NCI-H446 (cell line): ENCODE results near the gene VMP1.

Experiments used
- DNase-seq, 2 experiments: peaks; one replicate each; lab custom pipeline; 2025; lab: John Stamatoyannopoulos, UW

VMP1 gene

DNA sequence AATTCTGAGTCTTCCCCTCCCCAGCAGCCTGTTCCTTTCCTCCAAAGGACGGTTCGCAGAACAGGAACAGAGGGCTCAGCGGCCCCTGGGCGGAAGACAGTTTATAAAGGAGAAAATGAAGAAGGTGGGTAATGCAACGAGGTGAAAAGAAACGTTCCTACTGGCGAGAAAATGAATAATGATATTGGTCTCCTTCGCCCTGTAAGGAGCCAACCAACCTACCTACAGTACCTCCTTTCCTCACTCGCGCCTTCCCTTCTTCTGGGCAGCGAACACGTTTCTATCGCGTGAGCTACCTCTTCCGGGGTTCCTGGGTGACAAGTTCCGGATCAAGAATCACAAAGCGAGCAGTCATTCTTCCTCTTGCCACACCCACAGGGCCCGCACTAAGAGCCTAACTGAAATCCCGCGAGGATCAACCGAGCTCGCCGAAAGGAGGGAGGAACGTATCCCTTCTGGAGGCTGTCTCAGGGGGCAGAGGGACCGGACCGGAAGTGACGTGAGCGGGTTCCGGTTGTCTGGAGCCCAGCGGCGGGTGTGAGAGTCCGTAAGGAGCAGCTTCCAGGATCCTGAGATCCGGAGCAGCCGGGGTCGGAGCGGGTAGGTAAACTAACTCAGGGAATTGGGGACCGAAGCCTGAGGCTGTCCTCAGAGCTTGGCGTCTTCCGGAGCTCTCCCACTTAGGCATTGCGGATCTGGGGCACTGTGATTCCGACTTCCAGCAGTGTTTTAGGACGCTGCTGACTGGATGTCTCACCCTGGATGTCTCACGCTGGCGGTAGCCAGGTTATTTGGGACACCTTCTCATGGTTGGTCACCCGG lies at the start of gene VMP1, which contains the start of gene PTRH2:
TSS of gene VMP1 (plus strand) at position 506 of the 822 bp plus-strand sequence. CDS start 23,793 bp downstream, outside the sequence.
TSS of gene PTRH2 (minus strand) at position 282 of the 822 bp plus-strand sequence. CDS start 9,452 bp downstream, outside the sequence.
- peak; percentile 98 to 99 for DNase-seq

DNA sequence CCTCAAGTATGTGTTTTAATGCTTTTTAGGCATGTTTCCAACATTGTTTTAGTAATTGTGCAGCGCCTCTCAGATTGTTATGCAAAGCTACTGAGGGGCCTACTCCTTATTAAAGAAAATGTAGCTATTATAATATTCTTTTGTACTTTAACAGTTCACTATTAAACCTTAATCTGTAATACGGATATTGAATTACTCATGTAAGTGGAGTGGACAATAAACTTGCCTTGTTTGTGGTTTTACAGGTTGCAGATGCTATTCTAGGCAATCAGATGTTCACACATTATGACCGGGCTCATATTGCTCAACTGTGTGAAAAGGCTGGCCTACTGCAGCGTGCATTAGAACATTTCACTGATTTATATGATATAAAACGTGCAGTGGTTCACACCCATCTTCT lies 41.2 kb upstream of the VMP1 start:
- no peak for DNase-seq

DNA sequence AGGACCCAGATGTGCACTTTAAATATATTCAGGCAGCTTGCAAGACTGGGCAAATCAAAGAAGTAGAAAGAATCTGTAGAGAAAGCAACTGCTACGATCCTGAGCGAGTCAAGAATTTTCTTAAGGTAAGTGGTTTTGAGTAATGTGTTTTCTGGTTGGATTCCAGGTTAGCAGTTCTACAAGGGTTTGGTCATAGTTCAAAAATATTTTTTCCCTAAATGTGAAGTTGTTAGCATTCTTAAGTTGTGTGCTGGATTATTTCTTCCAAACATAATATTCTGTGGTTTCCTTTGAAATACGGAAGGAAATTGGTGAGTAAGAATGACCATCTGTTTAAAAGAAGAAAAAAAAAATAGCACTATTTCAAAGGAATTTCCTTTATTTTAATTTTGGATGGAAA lies 38.6 kb upstream of the VMP1 start:
- DNase-seq, result no peak

DNA sequence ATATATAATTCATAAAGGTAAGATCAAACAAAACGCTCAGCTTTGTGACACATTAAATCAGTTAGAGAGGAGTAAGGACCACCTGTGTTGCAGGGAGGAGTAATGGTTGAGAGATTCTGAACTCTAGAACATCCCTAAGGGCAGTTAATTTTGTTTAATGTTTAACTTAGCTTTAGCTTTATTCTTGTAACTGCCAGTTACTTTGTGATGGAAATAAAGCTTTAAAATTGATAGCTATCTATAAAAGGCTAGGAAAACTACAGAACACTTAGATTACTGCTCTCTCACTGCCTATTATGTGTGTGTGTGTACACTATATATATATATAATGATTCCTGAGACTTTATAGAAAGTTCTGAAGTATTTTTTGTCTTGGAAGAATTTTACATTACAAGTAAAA lies 38.0 kb upstream of the VMP1 start:
- DNase-seq, result no peak

DNA sequence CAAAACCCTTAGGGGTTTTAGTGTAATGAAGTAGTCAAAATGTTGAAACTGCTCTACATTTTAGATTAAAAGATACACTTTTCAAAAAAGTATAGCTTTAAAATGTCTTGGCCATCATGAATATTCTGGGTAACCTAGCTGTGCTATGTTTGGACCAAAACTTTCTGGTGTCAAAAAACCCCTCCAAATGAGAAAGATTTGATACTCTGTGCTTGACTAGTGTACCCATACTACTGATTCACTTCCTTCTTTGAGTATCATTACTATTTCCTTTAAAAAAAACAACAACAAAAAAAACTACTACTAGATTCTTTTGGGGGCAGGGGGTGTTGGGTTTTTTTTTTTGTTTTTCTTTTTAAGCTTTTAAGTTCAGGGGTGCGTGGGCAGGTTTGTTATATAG lies 37.5 kb upstream of the VMP1 start:
- no peak for DNase-seq

DNA sequence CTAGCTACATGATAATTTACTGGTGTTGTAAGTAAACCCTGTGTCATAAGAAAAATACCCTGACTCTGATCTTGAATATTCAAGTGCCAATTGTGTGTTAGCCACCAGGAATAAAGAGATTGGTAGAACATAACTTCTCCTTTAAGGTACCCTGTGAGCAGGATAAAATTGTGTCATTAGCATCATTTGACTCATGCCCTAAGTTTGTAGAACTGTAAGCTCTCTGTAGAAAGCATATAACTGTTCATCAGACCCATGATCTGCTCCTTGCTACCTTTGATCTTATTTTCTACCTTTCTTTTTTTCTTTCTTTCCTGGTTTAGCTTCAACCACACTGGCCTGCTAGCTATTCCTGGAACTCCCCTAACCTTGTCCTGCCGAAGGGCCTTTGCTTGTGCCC lies 36.1 kb upstream of the VMP1 start:
- DNase-seq, result no peak

DNA sequence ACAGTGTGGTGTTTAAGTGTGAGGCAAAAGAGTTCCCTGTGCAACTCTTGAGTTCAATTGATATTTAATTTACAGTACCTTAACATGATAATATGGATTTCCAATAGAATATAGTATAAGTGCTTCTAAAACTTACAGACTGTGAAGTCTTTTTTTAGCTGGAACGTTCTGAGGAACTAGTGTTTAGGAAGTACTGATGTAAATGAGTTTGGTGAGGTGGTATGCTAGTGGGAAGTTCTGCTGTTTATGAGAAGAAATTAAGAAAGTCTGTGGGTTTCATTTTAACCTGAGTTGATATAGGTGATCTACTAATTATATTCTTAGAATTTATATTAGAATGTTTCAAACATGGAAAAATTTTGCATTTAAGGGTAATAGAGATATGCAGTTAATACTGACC lies 32.2 kb upstream of the VMP1 start:
- DNase-seq, result no peak

DNA sequence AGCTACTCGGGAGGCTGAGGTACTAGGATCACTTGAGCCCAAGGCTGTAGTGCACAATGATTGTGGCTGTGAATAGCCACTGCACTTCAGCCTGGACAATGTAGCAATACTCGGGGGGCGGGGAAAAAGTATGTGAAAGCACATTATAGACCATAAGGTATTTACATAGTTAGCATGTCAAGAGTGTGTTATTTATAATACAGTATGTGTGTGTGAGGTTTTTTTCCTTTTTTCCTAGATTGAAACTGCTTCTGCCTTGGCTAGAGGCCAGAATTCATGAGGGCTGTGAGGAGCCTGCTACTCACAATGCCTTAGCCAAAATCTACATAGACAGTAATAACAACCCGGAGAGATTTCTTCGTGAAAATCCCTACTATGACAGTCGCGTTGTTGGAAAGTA lies 30.7 kb upstream of the VMP1 start:
- DNase-seq, result no peak

DNA sequence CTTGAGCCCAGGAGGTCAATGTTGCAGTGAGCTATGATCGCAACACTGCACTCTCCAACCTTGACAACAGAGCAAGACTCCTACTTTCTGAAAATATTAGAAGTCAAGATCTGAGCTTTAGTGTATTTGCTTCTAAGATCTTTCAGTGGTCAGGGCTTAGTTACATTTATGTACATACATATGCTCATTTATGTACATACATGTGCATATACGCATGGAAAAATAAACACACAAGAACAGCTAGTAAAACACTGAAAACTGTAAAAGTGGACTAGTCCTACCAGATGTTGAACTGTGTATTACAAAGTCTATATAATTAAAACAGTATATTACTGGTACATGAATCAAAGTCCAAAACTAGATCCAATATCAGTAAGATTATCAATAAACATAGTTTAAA lies 28.5 kb upstream of the VMP1 start:
- DNase-seq, result no peak

DNA sequence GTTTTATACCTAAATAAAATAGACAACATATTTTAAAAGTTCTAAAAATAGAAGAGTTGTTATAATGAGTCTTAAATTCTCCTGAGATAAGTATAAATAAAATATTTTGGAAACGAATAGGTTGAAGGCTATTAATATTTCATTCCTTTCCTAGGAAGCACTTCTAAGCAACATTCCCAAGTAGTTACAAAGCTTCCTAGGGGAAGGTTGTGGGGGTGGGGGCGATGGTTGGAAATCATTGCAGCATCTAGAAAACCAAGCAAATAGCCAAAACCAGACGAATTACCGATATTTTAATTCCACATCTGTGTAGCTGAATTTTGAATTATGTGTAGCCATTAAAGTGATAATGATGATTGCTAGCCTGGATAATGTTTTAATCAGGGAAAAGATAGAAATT lies 27.1 kb upstream of the VMP1 start:
- no peak for DNase-seq

DNA sequence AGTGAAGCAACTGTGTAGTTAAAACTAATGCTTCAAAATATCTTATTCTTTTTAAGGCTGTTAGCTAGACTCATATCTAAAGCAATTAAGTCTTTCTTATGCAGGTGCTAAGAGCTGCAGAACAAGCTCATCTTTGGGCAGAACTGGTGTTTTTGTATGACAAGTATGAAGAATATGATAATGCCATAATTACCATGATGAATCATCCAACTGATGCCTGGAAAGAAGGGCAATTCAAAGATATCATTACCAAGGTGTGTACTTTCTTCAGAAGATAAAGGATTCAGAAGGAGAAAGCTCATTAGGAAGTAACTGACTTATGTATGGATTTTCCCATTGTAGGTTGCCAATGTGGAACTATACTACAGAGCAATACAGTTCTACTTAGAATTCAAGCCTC lies 24.2 kb upstream of the VMP1 start:
- DNase-seq, result no peak

DNA sequence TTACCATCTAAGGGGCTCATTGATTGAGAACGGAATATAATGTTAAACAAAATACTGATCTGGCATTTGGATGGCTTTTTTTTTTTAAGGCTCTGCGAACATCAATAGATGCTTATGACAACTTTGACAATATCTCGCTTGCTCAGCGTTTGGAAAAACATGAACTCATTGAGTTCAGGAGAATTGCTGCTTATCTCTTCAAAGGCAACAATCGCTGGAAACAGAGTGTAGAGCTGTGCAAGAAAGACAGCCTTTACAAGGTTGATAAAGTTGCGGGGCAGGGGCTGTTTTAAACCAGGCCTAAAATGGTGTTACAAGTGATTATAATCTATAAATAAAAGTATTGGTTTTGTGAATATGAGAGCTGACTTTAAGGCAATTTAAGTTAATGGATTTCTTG lies 22.5 kb upstream of the VMP1 start:
- DNase-seq, result no peak

DNA sequence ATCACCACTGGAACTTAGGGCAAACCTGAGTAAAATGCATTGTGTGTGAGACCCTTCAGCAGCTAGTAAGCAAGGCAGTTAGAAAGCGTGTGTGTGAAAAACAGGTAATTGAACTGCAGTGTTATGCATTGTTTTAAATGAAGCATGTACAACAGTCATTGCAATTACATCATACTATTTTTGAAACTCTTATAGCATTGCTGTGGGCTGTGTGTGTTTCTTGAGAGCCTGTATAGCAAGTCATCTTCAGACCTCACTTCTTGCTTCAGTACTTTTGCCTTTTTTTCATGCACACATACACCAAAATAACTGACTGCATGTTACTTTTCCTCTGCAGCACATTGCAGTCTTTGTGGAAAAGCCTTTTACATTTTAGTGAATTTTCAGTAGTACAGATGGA lies 19.4 kb upstream of the VMP1 start:
- no peak for DNase-seq

DNA sequence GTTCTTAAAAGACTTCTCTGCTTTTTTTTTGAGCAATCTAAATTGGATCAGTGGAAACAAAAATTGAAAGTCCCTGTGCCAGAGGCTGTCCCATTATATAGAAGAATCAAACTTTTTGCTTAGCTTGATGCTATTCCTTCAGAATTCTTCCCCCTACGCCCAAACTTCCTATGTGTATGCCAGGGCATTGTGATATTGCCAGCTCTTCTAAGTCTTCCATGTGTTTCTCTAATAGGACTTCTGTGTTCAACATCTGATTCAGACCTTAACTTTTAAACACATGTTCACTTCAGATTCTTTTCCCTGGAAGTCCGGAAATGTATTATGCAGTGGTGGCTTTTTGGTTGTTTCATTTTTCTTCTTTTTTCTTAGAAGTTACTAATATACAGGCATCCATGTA lies 19.0 kb upstream of the VMP1 start:
- no peak for DNase-seq

DNA sequence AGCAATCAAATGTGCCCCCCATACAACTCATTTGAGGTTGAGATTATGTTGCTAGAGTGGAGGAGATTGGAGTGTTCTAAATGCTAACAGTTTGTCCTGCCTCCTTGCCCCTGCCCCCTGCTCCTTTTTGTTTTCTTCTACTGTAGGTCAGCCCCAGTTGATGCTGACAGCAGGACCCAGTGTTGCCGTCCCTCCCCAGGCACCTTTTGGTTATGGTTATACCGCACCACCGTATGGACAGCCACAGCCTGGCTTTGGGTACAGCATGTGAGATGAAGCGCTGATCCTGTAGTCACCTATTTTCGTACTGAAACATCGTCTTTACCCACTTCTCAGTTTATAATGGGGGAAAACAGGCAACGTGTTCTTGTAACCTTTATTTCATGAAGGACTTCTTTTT lies 13.9 kb upstream of the VMP1 start:
- DNase-seq, result no peak

DNA sequence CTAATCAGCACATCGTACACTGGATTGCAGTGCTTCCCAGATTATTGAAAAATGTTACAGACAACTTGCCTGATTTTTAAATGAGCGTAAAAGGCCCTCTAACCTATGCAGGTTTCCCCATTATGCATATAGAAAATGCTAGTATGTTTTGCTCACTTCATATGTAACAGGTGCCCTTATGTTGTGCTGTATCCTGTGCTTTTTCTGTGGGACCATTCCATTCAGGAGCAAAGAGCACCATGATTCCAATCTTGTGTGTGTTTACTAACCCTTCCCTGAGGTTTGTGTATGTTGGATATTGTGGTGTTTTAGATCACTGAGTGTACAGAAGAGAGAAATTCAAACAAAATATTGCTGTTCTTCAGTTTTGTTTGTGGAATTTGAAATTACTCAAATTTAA lies 13.1 kb upstream of the VMP1 start:
- DNase-seq, result no peak

DNA sequence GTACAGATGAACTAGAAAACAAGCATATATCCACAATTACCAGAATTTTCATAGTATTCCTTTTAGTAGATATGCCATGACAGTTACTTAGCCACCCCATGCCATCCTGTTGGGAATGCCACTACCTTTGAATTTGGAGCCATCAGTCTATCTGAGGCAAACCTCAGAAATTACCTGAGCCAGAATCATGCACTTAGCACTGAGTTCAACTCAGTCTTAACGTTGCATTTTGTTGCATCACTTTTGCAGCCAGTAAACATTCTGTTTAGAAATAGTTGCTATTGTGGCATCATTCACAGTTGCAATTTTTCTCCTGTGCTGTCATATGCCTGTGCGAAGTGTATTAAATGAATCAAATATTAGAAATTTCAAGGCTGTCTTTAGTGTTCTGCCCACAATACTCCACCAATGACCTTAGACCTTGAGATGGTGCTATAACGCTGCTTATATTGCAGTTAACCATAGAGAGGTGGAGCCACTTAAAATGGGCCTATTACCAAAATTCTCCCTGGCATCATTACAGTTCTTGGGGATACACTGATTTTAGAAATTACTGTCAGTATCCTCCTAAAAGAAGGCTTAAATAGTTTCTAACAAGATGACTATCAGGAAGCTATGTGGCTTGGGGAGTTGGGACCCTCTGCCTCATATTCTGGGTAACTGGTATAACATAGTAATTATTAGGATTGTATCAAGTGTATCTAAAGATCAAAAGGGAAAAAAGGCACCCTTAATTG lies 11.3 kb upstream of the VMP1 start:
- no peak for DNase-seq

DNA sequence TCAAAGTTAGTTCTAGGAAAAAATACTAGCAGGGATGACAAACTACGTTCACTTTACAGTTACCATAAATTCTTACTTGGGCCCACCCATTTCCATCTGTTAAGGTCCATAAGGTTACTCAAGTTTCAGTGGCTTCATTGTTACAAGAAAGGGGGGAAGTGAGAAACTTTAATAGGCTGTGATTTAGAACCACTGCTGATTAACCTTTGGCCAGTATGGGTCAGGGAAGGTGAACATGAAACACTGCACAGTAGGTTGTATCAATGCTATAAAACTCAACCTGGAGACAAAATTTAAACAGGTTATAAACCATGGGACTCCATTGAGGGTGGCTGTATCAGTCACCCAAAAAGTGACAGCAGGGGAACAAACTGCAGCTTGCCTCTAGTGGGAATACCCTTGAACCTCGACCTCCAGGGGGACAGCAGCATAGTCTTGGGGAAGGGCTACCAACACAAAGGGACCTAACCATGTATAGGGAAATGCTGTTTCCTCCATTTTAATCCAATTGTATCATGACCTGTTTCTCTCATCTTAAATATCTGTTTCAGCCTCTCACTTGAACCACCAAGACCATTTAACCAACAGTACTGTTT lies 10.7 kb upstream of the VMP1 start:
- no peak for DNase-seq

DNA sequence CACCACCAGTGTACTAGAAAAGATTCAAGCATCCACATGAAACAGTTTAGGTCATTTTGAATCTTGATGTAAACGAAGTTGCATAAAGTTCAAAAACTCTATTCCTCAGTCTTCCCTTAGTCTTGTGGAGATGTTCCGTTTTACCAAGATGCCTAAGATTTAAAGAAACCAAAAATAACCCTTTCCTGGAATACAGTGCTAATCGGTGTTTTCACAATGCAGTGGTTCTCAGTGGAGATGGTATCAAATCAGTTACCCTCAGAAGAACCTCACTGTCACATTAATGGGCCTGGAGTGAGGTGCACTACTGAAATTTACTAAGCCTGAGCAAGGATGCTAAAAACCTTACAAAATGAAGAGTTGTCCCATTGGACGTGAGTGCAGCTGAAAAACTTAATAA lies 9.3 kb upstream of the VMP1 start:
- DNase-seq, result no peak

DNA sequence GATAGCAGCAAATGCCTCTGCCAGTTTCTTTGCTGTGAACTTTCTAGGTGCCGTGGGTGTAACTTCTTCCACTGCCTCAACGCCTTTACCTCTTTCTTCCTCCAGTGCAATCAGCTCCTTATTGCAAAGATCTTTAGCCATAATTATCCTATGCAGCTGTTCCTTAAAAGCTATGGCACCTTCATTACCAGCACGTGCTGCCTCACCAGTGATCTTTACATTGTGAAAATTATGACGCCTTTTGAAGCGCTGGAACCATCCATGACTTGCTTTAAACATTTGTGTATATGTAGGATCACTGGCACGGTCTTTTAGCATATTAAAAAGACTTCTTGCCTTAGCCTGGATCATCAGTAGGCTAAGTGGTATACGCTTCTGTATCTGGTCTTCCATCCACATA lies 8.2 kb upstream of the VMP1 start:
- no peak for DNase-seq

DNA sequence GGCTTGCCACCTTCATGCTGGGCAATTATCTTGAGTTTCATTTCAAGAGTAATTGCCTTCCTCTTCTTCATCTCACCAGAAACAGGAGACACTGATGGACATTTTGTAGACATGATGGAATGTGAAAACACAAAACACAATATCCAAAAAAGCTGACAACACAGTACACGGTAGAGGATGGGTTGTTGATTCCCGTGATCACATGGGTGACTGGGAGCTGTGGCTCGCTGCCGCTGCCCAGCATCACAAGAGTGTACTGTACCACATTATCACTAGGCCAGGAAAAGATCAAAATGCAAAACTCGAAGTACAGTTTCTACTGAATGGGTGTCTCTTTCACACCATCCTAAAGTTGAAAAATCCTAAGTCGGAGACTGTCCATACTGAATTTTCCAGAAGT lies 7.7 kb upstream of the VMP1 start:
- no peak for DNase-seq

DNA sequence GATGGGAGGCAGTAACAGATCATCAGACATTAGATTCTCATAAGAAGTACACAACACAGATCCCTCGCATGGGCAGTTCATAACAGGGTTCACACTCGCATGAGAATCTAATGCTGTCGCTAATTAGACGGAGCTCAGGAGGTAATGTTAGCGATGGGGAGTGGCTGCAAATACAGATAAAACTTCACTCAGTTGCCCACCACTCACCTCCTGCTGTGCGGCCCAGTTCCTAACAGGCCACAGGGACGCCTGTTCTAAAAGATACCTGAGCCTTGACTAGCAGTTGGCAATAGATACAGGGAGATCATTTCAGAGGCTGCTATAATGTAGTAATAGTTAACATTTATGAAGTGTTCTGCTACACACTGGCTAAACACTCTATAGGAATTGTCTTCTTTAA lies 5.2 kb upstream of the VMP1 start:
- no peak for DNase-seq

DNA sequence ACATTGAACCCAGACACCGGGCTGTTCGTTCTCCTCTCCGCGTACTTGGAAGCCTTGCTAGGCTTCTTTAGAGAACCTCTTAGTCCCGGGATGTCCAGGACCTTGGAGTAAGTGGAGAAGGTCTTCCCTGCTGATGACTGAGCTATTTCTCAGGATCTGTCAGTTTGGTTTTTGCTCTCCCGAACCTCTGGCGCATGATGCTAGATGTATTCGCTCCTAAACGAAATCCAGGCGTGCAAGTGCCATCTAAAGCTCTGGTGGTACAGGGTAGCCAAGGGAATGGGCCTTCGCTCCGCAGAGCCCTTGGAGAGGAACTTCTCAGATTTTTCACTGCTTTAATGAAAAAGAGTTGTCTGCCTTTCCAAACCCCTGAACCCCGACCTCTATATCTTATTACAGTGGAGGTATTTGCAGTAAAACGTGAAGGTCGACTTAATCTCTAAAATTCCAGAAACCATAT lies 547 bp downstream of the VMP1 start:
- no peak for DNase-seq
